Chondrocyte (in vitro differentiated cells): ENCODE measurements around the gene ARHGDIA. TPM values are rescaled to one million over a fixed set of nuclear protein-coding genes. Genes with fewer than 3 reads are reported as not detected.

ENCODE experiments used
- DNase-seq: peaks from one replicate; pipeline ENCODE4 v3.0.0; 2021; ENCODE audit warnings: mixed read lengths, low spot score
- H3K27ac Mint-ChIP-seq: one replicate; pipeline ENCODE4 v1.8.0; 2021; ENCODE audit warnings: mild to moderate bottlenecking, moderate library complexity, mixed read lengths; ENCODE audit not compliant: unreplicated experiment
- H3K27me3 Mint-ChIP-seq: 2 replicates; pipeline ENCODE4 v1.8.0; 2021; ENCODE audit warnings: low read depth, mixed read lengths
- H3K36me3 Mint-ChIP-seq: 2 replicates; pipeline ENCODE4 v1.8.0; 2021; ENCODE audit warnings: low read depth, mixed read lengths
- H3K4me1 Mint-ChIP-seq: 2 replicates; pipeline ENCODE4 v1.8.0; 2021; ENCODE audit warnings: low read depth, mild to moderate bottlenecking, mixed read lengths
- H3K4me3 Mint-ChIP-seq: one replicate; pipeline ENCODE4 v1.8.0; 2021; ENCODE audit warnings: mild to moderate bottlenecking, moderate library complexity, mixed read lengths; ENCODE audit not compliant: unreplicated experiment
- H3K9me3 Mint-ChIP-seq: 2 replicates; pipeline ENCODE4 v1.8.0; 2021; ENCODE audit warnings: low read depth, mixed read lengths
- total RNA-seq: library from RNA; stranded (reverse); gene quantifications from 3 replicates; pipeline ENCODE4 v1.2.1, GENCODE V29; 2021
- TF ChIP-seq, protein P1 (sequence below): fragments of 200-600 bp; sonication (generic); IDR thresholded peaks from 2 replicates; pipeline ENCODE4 v1.5.0; 2021; ENCODE audit warnings: antibody characterized with exemption, mild to moderate bottlenecking, moderate library complexity

ARHGDIA gene
- total RNA-seq, 1 donor from 2014 or later = 481 TPM

DNA sequence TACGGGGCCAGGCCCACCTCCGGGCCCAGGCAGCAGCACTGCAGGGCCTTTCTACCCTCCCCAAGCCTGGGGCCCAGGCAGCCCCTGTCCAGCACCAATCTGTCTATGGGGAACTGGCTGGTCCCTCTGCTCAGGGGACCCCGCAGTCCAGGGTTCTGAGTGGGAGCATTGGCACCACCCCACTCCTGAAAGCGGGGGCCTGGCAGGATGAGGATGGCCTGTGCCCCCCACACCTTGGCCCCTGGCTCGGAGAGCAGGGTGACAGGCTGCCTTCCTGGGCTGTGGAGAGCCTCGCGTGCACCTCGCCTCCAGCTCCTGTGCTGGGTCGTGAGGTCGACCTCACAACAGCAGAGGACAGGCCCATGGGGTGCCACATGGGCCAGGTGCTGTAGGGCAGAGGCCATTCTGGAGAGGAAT is 32.3 kb upstream of the ARHGDIA start:
- Mint-ChIP-seq H3K4me3 (peak overlapping the region; percentile 9), H3K9me3 (no peaks in the 10 kb centered on the region), H3K36me3 (peaks cover 5% of the 10 kb centered on the region), H3K4me1 (peaks cover 16% of the 10 kb centered on the region), H3K27me3 (no peaks in the 10 kb centered on the region), H3K27ac (no peak overlapping the region)
- TF ChIP-seq, protein P1, sequence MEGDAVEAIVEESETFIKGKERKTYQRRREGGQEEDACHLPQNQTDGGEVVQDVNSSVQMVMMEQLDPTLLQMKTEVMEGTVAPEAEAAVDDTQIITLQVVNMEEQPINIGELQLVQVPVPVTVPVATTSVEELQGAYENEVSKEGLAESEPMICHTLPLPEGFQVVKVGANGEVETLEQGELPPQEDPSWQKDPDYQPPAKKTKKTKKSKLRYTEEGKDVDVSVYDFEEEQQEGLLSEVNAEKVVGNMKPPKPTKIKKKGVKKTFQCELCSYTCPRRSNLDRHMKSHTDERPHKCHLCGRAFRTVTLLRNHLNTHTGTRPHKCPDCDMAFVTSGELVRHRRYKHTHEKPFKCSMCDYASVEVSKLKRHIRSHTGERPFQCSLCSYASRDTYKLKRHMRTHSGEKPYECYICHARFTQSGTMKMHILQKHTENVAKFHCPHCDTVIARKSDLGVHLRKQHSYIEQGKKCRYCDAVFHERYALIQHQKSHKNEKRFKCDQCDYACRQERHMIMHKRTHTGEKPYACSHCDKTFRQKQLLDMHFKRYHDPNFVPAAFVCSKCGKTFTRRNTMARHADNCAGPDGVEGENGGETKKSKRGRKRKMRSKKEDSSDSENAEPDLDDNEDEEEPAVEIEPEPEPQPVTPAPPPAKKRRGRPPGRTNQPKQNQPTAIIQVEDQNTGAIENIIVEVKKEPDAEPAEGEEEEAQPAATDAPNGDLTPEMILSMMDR = no peak
- DNase-seq = no peak

DNA sequence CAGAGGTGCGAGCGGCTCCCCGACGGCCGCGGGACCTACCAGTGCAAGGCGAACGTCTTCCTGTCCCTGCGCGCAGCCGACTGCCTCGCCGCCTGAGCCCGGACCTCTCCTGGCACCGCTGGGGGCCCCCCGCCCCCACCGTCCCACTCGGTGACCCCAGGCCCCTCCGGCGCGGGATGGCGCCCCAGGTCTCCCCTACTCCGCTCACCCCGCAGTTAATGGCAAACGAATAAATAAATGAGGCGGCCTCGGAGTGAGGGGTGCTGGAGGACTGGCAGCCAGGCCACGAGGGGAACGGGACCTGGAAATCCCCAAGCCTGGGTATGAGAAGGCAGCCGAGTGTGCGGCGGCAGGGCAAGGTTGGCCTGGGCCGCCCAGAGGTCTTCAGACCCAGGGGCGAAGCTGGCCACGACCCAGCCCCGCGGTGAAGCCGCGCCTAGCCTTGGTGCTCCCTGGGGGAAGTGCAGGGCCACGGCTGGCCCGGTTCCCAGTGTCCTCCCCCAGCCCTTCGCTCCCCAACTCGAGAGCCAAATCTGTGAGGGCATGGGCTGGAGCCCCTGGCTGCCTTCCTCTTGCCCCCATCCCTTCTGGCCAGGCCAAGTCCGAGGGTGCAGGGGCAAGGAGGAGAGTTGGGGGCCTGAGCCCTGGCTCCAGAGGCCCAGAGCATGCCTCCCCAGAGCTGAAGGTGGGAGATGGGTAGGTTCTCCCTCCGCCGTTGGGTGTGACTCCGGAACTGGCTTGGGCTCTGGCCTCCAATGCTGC is 31.7 kb upstream of the ARHGDIA start:
- Mint-ChIP-seq H3K27me3 (no peaks in the 10 kb centered on the region), H3K4me3 (peak overlapping the region; percentile 9), H3K27ac (no peak overlapping the region), H3K9me3 (no peaks in the 10 kb centered on the region), H3K36me3 (peaks cover 5% of the 10 kb centered on the region), H3K4me1 (peaks cover 22% of the 10 kb centered on the region)
- TF ChIP-seq, protein P1 = no peak
- no peak for DNase-seq

DNA sequence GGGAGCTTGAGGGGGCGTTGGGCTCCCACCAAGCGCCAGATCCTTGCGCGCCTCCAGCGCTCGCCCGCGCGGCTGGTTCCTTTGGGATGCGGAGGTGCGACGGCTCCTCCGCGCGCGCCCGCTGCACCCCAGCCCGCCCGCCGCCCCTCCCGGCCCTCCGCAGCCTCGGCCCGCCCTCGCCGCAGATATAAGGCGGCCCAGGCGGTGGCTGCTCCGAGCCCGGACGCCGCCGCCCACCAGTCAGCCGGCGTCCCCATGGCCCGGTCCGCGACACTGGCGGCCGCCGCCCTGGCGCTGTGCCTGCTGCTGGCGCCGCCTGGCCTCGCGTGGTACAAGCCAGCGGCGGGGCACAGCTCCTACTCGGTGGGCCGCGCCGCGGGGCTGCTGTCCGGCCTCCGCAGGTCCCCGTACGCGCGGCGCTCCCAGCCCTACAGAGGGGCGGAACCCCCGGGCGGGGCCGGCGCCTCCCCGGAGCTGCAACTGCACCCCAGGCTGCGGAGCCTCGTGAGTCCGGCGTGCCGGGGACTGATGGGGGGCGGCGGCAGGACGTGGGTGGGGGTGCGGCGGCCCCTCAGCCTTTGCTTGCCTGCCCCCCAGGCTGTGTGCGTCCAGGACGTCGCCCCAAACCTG is 31.0 kb upstream of the ARHGDIA start, which contains the start of gene NPB:
Gene NPB, plus strand, starts transcription at position 216 of the 630 bp plus-strand sequence. Its CDS starts 40 bp downstream, at position 256.
- peaks cover 24% of the 10 kb centered on the region for H3K4me1 Mint-ChIP-seq
- TF ChIP-seq, protein P1 = no peak
- H3K27ac Mint-ChIP-seq = no peak within 1 kb of the TSS
- H3K27me3 Mint-ChIP-seq = no peaks in the 10 kb centered on the region
- H3K9me3 Mint-ChIP-seq = no peaks in the 10 kb centered on the region
- no peak for DNase-seq
- peaks cover 5% of the 10 kb centered on the region for H3K36me3 Mint-ChIP-seq
- no peak within 1 kb of the TSS for H3K4me3 Mint-ChIP-seq

DNA sequence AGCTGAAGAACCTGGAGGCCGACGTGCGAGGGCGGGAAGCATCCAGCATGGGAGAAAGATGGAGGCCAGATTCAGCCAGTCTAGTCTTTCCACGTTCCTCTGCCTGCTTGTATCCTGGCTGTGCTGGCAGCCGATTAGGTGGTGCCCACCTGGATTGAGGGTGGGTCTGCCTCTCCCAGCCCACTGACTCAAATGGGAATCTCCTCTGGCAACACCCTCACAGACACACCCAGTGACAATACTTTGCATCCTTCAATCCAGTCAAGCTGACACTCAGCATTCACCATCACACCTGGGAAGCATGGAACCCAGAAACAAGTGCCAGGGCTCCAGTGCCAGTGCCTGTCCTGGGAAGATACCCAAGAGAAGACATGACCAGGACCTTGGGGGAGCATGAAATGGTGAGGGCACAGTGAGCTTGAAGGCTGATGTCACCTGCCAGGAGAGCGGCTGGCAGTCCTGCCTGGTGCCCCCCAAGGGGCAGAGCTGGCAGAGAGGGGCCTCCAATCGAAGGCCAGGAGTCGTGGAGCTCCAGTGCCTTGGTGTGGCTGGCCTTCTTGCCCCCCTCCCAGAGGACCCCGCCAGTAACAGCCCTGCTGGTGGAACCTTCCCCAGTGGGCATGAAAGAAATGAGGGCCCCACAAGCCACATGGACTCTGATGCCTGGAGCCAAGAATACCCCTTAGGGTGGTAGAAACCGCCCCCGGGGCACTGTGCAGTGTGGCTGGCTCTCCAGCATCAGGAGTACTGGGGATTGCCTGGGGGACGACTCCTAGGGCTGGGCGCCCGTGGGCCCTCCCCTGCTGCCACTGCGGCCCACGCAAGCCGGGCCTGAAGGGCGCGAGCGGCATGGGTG is 30.3 kb upstream of the ARHGDIA start:
- H3K36me3 Mint-ChIP-seq = peaks cover 3% of the 10 kb centered on the region
- H3K9me3 Mint-ChIP-seq = no peaks in the 10 kb centered on the region
- no peak overlapping the region for H3K27ac Mint-ChIP-seq
- no peak overlapping the region for H3K4me3 Mint-ChIP-seq
- TF ChIP-seq, protein P1 = no peak
- H3K4me1 Mint-ChIP-seq = peaks cover 24% of the 10 kb centered on the region
- DNase-seq = no peak
- no peaks in the 10 kb centered on the region for H3K27me3 Mint-ChIP-seq
